ENCODE results near the gene TSPAN18.
"Not testable (repeated sequence)": the region's sequence is repeated elsewhere in the genome, so short reads cannot be mapped to it uniquely, and the experiment has no call there.

Gene TSPAN18

GRCh38 chr11:44852952-44853351, 126.2 kb downstream of the TSPAN18 start:
- no peak for DNase-seq

GRCh38 chr11:44853666-44854065, 126.9 kb downstream of the TSPAN18 start:
- DNase-seq = no peak

GRCh38 chr11:44854086-44854485, 127.3 kb downstream of the TSPAN18 start:
- no peak for DNase-seq

- no peak for DNase-seq
Measured at GRCh38 chr11:44854741-44855492, 128.2 kb downstream of the TSPAN18 start.

- no peak for DNase-seq
Measured at GRCh38 chr11:44855493-44855849, 128.7 kb downstream of the TSPAN18 start.

- no peak for DNase-seq
Measured at GRCh38 chr11:44857490-44858090, 130.8 kb downstream of the TSPAN18 start.

- no peak for DNase-seq
Measured at GRCh38 chr11:44858796-44859527, 132.2 kb downstream of the TSPAN18 start.

- DNase-seq = no peak
Measured at GRCh38 chr11:44859528-44859925, 132.8 kb downstream of the TSPAN18 start.

GRCh38 chr11:44860346-44860745, 133.6 kb downstream of the TSPAN18 start:
- DNase-seq = no peak

- no peak for DNase-seq
Measured at GRCh38 chr11:44861849-44862557, 135.2 kb downstream of the TSPAN18 start.

GRCh38 chr11:44862558-44863101, 135.9 kb downstream of the TSPAN18 start:
- no peak for DNase-seq

- no peak for DNase-seq
Measured at GRCh38 chr11:44863231-44863630, 136.5 kb downstream of the TSPAN18 start.

GRCh38 chr11:44865866-44866272, 139.1 kb downstream of the TSPAN18 start:
- DNase-seq = peak; percentile 13 to 52

GRCh38 chr11:44866286-44866685, 139.5 kb downstream of the TSPAN18 start:
- no peak for DNase-seq

- no peak for DNase-seq
Measured at GRCh38 chr11:44868021-44868420, 141.3 kb downstream of the TSPAN18 start.

GRCh38 chr11:44868455-44869421, 142.0 kb downstream of the TSPAN18 start:
- DNase-seq = peak; percentile 40 to 75

- DNase-seq = no peak
Measured at GRCh38 chr11:44870181-44870580, 143.4 kb downstream of the TSPAN18 start.

- DNase-seq = no peak
Measured at GRCh38 chr11:44870615-44871176, 143.9 kb downstream of the TSPAN18 start.

GRCh38 chr11:44871682-44872081, 144.9 kb downstream of the TSPAN18 start:
- DNase-seq = not testable (repeated sequence)

GRCh38 chr11:44872556-44872955, 145.8 kb downstream of the TSPAN18 start:
- no peak for DNase-seq

GRCh38 chr11:44873537-44873936, 146.8 kb downstream of the TSPAN18 start:
- DNase-seq = no peak

Measured in NCI-H2081 (cell line).